Muscle of leg (tissue), 11 donors: ENCODE results near the gene NEUROD2. TPM values are rescaled to one million over a fixed set of nuclear protein-coding genes. Genes with fewer than 3 reads are reported as not detected.

Source experiments
- DNase-seq: peaks from one replicate; pipeline ENCODE4 v3.0.0; 2013
- H3K27ac ChIP-seq: one replicate; pipeline ENCODE4 v1.5.1; 2013; ENCODE audit warnings: mild to moderate bottlenecking, low read length, control low read depth
- H3K27me3 ChIP-seq: one replicate; pipeline ENCODE4 v1.6.1; 2013; ENCODE audit warnings: low read length; ENCODE audit not compliant: control insufficient read depth, insufficient read depth
- H3K36me3 ChIP-seq: one replicate; pipeline ENCODE4 v1.6.1; 2013; ENCODE audit warnings: low read length; ENCODE audit not compliant: control insufficient read depth, insufficient read depth
- H3K4me1 ChIP-seq: one replicate; pipeline ENCODE4 v1.6.1; 2013; ENCODE audit warnings: low read length; ENCODE audit not compliant: control insufficient read depth, insufficient read depth
- H3K4me3 ChIP-seq: one replicate; pipeline ENCODE4 v1.5.1; 2013; ENCODE audit warnings: low read length, control low read depth
- H3K9me3 ChIP-seq: replicated peaks from 2 replicates; pipeline ENCODE4 v1.6.1; 2013; ENCODE audit warnings: low read depth, low read length; ENCODE audit not compliant: control insufficient read depth
- WGBS: methylation state at CpG from one replicate; pipeline ENCODE4 v1.1.5; 2013; ENCODE audit warnings: missing lambda C conversion rate; ENCODE audit not compliant: insufficient coverage; 5-methylcytosine and 5-hydroxymethylcytosine counted together
- polyA plus RNA-seq, 8 donors: library from polyadenylated mRNA; unstranded; fragments of 120-200 nt; gene quantifications; one replicate each; pipeline versions ENCODE4 v1.2.1 to v1.2.3, GENCODE V29; 2013; ENCODE audit warnings: inconsistent platforms in 1 of 8, low replicate concordance in 1 of 8; ENCODE audit not compliant: insufficient read length in 8 of 8, insufficient read depth in 1 of 8
- total RNA-seq: library from RNA; stranded (reverse); fragments of 120-200 nt; gene quantifications from one replicate; pipeline ENCODE4 v1.2.4, GENCODE V29; 2013

NEUROD2 gene
- total and polyA plus RNA-seq, 9 donors: 0.01 to 0.11 (median 0.05) TPM; not detected in 2

- Histone ChIP-seq H3K27me3 (peaks cover 88% of the 10 kb centered on the region), H3K36me3 (no peaks in the 10 kb centered on the region), H3K4me3 (no peak overlapping the region), H3K4me1 (peaks cover 13% of the 10 kb centered on the region), H3K9me3 (no peaks in the 10 kb centered on the region), H3K27ac (no peak overlapping the region)
- DNase-seq: no peak
- WGBS: 72% methylated on average over 2 of the region's 9 CpGs
Measured at GRCh38 chr17:39611401-39612112, 3.8 kb upstream of the NEUROD2 start.

GRCh38 chr17:39609416-39610025, 1.8 kb upstream of the NEUROD2 start:
- DNase-seq: no peak
- Histone ChIP-seq H3K9me3 (no peaks in the 10 kb centered on the region), H3K27ac (no peak overlapping the region), H3K4me3 (no peak overlapping the region), H3K4me1 (peaks cover 31% of the 10 kb centered on the region), H3K36me3 (no peaks in the 10 kb centered on the region), H3K27me3 (peaks cover 91% of the 10 kb centered on the region)
- 72% methylated on average over 4 of the region's 4 CpGs for WGBS

GRCh38 chr17:39608142-39608981, 642 bp upstream of the NEUROD2 start:
- no peak overlapping the region for H3K27ac ChIP-seq
- no peaks in the 10 kb centered on the region for H3K36me3 ChIP-seq
- 8% methylated on average over 2 of the region's 15 CpGs for WGBS
- H3K9me3 ChIP-seq: no peaks in the 10 kb centered on the region
- no peak overlapping the region for H3K4me3 ChIP-seq
- no peak for DNase-seq
- peaks cover 94% of the 10 kb centered on the region for H3K27me3 ChIP-seq
- peaks cover 31% of the 10 kb centered on the region for H3K4me1 ChIP-seq

GRCh38 chr17:39607057-39607850, 466 bp downstream of the NEUROD2 start:
- peaks cover 94% of the 10 kb centered on the region for H3K27me3 ChIP-seq
- peaks cover 31% of the 10 kb centered on the region for H3K4me1 ChIP-seq
- no peak for DNase-seq
- no peak overlapping the region for H3K27ac ChIP-seq
- no peaks in the 10 kb centered on the region for H3K36me3 ChIP-seq
- H3K9me3 ChIP-seq: no peaks in the 10 kb centered on the region
- 0% methylated on average over 5 of the region's 40 CpGs for WGBS
- no peak overlapping the region for H3K4me3 ChIP-seq

GRCh38 chr17:39606434-39607056, 1.2 kb downstream of the NEUROD2 start:
- no peak overlapping the region for H3K4me3 ChIP-seq
- WGBS: under 1% methylated on average over 60 of the region's 66 CpGs
- no peak overlapping the region for H3K27ac ChIP-seq
- H3K27me3 ChIP-seq: peaks cover 95% of the 10 kb centered on the region
- DNase-seq: no peak
- no peaks in the 10 kb centered on the region for H3K9me3 ChIP-seq
- H3K4me1 ChIP-seq: peaks cover 31% of the 10 kb centered on the region
- no peaks in the 10 kb centered on the region for H3K36me3 ChIP-seq

- DNase-seq: no peak
- Histone ChIP-seq H3K4me3 (no peak overlapping the region), H3K4me1 (peaks cover 31% of the 10 kb centered on the region), H3K27ac (no peak overlapping the region), H3K36me3 (no peaks in the 10 kb centered on the region), H3K9me3 (no peaks in the 10 kb centered on the region), H3K27me3 (peaks cover 96% of the 10 kb centered on the region)
- WGBS: 1% methylated on average over 99 of the region's 102 CpGs
Measured at GRCh38 chr17:39605492-39606433, 2.0 kb downstream of the NEUROD2 start.

- H3K9me3 ChIP-seq: no peaks in the 10 kb centered on the region
- H3K4me1 ChIP-seq: peaks cover 33% of the 10 kb centered on the region
- H3K36me3 ChIP-seq: no peaks in the 10 kb centered on the region
- 0% methylated on average over 24 of the region's 31 CpGs for WGBS
- peaks cover 100% of the 10 kb centered on the region for H3K27me3 ChIP-seq
- no peak overlapping the region for H3K4me3 ChIP-seq
- no peak for DNase-seq
- no peak overlapping the region for H3K27ac ChIP-seq
Measured at GRCh38 chr17:39604911-39605491, 2.7 kb downstream of the NEUROD2 start.

- Histone ChIP-seq H3K9me3 (no peaks in the 10 kb centered on the region), H3K4me1 (peaks cover 48% of the 10 kb centered on the region), H3K27me3 (peaks cover 100% of the 10 kb centered on the region), H3K27ac (no peak overlapping the region), H3K4me3 (no peak overlapping the region), H3K36me3 (no peaks in the 10 kb centered on the region)
- no peak for DNase-seq
- 0% methylated on average over 4 of the region's 14 CpGs for WGBS
Measured at GRCh38 chr17:39603304-39604016, 4.3 kb downstream of the NEUROD2 start.
